Epithelial cell of esophagus (primary cell): Measurements from ENCODE around the gene MIAT.

Source experiments
- DNase-seq: peaks from one replicate; pipeline ENCODE4 v3.0.0; 2010; ENCODE audit warnings: low read depth
- H3K4me3 ChIP-seq: 2 replicates; pipeline ENCODE4 v1.5.1; 2011; ENCODE audit warnings: mild to moderate bottlenecking, low read length, control low read depth
- TF ChIP-seq, protein P1 (sequence below): IDR thresholded peaks from 2 replicates; pipeline ENCODE4 v1.5.1; 2011; ENCODE audit warnings: low read depth, mild to moderate bottlenecking, low read length, control low read depth, inconsistent platforms; ENCODE audit not compliant: insufficient read depth; ENCODE audit errors: missing control alignments

The MIAT gene

DNA sequence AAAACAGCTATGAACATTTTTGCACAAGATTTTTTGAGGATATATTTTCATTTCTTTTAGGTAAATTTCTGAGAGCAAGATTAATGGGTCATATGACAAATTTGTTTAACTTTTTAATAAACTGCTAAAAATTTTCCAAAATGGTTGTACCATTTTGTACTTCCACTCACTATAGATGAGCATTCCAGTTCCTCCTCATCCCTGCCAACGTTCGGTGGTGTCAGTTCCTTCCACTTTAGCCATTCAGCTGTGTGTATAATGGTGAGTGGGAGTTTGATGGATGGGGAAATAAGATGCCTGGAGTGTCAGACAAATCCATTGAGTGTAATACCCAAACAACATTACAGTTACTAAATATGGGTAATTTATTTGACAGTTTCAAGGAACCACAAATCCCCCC is 49.7 kb downstream of the MIAT start:
- TF ChIP-seq, protein P1, sequence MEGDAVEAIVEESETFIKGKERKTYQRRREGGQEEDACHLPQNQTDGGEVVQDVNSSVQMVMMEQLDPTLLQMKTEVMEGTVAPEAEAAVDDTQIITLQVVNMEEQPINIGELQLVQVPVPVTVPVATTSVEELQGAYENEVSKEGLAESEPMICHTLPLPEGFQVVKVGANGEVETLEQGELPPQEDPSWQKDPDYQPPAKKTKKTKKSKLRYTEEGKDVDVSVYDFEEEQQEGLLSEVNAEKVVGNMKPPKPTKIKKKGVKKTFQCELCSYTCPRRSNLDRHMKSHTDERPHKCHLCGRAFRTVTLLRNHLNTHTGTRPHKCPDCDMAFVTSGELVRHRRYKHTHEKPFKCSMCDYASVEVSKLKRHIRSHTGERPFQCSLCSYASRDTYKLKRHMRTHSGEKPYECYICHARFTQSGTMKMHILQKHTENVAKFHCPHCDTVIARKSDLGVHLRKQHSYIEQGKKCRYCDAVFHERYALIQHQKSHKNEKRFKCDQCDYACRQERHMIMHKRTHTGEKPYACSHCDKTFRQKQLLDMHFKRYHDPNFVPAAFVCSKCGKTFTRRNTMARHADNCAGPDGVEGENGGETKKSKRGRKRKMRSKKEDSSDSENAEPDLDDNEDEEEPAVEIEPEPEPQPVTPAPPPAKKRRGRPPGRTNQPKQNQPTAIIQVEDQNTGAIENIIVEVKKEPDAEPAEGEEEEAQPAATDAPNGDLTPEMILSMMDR, result no peak
- H3K4me3 ChIP-seq, result no peak overlapping the region
- no peak for DNase-seq

DNA sequence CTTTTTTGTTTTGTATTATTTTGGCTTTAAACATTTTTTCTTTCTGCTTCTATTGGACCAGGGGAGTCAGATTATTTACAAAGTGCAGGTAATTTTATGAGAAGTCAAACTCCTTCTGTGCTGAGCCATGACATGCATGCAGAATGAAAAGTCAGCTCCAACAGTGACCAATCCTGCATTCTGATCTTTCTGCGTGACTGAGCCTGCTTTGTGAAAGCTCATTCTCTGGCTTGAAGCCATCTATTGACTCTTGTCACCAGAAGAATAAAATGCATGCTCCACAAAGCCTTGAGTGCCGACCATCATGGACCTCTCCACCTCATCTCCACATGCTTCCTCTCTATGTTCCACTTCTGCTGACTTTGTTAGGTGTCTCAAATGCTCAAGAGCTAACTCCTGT is 50.2 kb downstream of the MIAT start:
- no peak overlapping the region for H3K4me3 ChIP-seq
- peak; percentile 72 for DNase-seq
- TF ChIP-seq, protein P1, result no peak

DNA sequence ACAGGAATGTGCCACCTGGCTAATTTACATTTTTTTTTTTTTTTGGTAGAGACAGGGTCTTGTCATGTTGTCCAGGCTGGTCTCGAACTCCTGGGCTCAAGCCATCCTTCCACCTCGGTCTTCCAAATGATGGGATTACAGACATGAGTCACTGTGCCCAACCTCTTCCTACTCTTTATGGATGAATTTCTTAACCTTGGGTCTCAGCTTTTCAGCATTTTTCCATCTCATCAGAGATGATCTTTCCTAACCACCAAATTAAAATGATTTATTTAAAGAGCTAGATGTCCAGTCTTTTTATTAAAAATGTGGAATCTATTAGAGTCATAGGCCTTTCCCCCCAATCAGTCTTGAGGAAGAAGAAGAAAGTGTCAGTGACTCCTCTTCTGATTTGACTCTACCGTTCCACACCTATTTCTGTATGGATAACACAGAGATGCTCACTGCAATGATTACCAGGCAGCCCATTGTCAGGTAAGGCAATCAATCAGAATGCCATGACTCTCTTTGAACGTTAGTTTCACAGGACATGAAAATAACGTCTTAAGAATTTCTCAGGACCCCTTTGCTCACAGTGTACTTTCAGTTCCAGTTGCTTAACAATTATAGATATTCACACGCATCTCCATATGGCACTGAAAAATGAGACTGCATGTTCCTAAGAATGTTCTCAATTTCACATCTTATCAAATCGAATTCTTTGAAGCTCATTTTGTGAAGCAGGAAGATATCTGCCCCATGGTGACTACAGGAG is 51.0 kb downstream of the MIAT start:
- no peak for DNase-seq
- no peak overlapping the region for H3K4me3 ChIP-seq
- TF ChIP-seq, protein P1, result no peak

DNA sequence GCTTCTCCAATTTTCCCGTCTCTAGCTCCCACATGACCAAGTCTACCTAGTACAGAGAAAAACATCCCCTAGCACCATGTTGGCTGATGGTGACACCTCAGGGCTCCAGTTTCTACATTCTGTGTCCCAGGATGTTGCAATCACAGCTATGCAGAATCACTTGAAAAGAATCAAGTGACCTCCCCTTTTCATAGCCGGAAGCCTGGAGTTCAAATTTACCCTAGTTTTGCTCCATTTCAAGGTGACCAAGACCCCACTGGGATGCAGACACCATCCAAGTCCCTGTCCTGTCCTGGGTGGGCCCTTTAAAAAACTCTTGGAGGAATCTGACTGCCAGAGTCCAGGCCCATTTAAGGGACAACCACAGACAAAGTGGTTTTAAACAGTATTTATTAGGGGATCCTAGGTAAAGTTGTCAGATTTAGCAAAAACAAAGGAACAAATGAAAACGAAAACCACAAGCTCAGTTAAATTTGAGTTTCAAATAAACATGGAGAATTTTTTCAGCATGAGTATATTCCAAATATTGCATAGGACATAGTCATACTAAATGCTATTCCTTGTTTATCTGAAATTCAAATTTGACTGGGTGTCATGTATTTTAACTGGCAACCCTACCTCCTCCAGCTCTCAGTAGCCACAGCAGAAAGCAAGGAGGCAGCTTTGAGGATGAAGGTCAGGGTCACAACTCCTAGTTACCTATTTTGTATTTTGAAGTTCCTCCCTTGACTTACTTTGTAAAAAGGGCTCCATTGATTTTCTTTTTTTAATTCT is 52.4 kb downstream of the MIAT start:
- TF ChIP-seq, protein P1, result no peak
- peak; percentile 15 for DNase-seq
- no peak overlapping the region for H3K4me3 ChIP-seq

DNA sequence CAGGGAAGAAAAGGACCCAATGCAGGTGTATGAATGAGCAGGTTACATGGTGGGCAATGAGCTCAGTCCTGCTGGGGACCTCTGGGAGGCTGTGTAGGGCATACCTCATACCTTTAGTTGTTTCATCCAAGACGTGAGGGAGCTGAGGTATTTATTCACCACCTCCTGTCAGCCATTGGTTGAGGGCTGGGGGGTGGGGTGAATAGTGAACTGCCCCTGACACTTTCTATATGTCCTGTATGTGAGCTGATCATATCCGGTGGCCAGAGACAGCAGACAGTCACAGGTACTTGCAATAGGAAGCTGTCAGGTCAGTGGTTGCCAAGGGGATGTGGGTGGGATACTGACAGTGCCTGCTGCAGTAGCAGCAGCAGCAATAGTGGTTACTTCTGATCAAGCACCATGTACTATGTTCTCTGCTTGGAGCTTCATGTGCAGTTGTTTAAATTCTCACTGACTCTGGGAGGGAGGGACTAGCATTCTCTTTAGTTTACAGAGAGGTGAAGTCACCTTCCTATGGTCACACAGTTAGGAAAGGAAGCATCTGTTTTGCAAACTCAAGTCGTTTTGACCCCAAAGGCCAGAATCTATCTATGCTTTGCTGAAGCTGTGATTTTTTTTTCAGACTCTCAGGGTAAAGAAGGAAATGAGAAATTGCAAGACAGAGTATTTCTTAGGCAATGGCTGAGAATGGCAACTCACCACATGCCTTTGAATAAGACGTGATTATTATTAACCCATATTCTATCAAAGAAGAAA is 54.0 kb downstream of the MIAT start:
- DNase-seq, result no peak
- H3K4me3 ChIP-seq, result no peak overlapping the region
- TF ChIP-seq, protein P1, result no peak

DNA sequence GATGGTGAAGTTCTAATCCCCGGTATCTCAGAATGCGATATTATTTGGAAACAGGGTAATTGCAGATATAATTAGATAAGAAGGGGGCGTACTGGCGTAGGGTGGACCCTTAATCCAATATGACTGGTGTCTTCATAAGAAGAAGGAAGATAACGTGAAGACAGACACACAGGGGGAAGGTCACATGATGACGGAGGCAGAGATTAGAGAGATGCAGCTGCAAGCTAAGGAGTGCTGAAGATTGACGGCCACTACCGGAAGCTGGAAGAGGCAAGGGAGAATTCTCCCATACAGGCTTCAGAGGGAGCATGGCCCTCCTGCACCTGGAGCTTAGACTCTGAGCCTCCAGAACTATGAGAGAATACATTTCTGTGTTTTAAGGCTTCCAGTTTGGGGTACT is 54.8 kb downstream of the MIAT start:
- no peak for DNase-seq
- H3K4me3 ChIP-seq, result no peak overlapping the region
- TF ChIP-seq, protein P1, result no peak
